Coronary artery (tissue), 2 donors: Measurements from ENCODE around the gene MYO7B.

Experiments
- DNase-seq: peaks from one replicate; pipeline ENCODE4 v3.0.0-alpha.2; 2017; ENCODE audit warnings: low spot score
- H3K27ac ChIP-seq, 2 donors: fragments of 200-600 bp; sonication (generic); one replicate each; pipeline ENCODE4 v1.5.1; 2016 to 2019
- H3K4me3 ChIP-seq: fragments of 200-600 bp; sonication (generic); 2 replicates; pipeline ENCODE4 v1.5.1; 2016; ENCODE audit warnings: mild to moderate bottlenecking, moderate library complexity
- TF ChIP-seq, protein P1 (sequence below): fragments of 200-600 bp; sonication (generic); IDR thresholded peaks from one replicate; pipeline ENCODE4 v1.5.1; 2019; ENCODE audit warnings: antibody characterized with exemption

The MYO7B gene

DNA sequence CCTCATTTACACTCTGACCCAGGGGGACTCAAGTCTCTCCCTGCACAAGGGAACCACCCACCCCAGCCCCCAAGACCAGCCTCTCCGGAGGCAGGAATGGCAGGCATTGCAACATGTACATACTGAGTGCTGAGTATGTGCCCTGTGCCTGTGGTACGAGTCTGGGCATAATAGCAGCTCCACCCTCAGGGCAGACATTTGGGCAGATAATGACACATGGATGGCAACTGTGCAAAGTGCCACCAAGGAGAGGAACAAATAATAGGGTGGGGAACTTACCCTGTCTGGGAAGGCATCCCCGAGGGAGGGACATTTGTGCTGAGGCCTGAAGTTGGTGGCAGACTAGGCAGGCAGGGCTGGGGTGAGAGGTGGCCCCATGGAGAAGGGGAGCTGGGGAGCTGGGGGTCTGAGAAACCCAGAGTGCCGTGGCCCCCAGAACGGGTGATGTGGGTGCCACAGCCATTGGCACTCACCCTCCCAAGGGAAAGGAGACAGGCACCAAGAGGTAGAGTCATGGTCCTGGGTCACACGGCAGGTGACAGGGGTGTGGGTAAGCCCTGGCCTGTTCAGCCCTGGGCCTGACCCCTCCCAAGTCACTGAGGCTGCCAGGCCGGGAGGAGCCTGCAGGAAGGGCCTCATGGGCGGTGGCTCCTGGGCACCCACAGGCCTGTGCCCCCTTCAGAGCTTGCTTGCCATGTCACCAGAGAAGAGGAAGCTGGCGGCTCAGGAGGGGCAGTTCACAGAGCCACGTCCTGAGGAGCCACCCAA is 94.8 kb downstream of the MYO7B start:
- TF ChIP-seq, protein P1, sequence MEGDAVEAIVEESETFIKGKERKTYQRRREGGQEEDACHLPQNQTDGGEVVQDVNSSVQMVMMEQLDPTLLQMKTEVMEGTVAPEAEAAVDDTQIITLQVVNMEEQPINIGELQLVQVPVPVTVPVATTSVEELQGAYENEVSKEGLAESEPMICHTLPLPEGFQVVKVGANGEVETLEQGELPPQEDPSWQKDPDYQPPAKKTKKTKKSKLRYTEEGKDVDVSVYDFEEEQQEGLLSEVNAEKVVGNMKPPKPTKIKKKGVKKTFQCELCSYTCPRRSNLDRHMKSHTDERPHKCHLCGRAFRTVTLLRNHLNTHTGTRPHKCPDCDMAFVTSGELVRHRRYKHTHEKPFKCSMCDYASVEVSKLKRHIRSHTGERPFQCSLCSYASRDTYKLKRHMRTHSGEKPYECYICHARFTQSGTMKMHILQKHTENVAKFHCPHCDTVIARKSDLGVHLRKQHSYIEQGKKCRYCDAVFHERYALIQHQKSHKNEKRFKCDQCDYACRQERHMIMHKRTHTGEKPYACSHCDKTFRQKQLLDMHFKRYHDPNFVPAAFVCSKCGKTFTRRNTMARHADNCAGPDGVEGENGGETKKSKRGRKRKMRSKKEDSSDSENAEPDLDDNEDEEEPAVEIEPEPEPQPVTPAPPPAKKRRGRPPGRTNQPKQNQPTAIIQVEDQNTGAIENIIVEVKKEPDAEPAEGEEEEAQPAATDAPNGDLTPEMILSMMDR = no peak
- no peak for DNase-seq
- H3K4me3 ChIP-seq = no peak overlapping the region
- no peak overlapping the region for H3K27ac ChIP-seq

DNA sequence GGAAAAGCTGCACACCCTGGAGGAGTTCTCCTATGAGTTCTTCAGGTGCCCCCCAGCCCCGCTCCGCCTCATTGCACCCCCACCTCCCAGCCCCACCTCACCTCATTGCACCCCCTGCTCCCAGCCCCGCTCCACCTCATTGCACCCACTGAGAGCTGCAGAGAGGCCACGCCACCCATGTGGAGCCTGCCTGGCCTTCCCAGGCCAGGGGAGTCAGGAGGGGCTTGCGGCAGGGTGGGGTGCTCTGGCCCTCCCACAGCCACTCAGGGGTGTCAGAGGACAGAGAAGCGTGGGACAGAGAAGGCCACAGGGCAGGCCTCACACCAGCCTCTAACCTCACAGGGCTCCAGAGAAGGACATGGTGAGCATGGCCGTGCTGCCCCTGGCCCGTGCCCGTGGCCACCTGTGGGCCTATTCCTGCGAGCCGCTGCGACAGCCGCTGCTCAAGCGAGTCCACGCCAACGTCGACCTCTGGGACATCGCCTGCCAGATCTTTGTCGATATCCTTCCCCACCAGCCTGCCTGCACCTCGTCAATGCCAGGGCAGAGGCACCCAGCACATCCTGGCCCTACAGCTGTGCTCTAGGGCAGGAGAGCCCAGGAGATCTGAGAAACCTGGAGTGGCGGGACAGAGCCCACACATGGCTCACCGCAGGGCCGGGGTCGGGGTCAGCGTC is 95.5 kb downstream of the MYO7B start:
- Histone ChIP-seq H3K27ac (no peak overlapping the region), H3K4me3 (no peak overlapping the region)
- TF ChIP-seq, protein P1 = no peak
- DNase-seq = no peak

DNA sequence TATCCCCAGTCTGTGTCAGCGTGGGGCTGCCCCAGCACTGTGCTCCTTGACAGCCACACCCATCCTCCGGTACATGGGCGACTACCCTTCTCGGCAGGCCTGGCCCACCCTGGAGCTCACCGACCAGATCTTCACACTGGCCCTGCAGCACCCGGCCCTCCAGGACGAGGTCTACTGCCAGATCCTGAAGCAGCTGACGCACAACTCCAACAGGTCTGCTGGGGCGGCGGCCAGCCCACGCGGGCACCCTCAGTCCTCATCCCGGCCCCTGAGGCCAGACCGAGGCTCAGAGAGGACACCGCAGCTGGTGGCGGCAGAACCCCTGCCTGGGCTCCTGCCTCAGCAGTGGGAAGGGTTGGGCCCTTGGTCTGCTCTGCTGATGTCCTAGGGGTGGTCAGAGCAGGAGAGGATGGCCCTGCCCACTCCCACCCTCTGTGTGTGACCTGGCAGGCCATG is 96.1 kb downstream of the MYO7B start:
- Histone ChIP-seq H3K4me3 (no peak overlapping the region), H3K27ac (no peak overlapping the region)
- DNase-seq = no peak
- TF ChIP-seq, protein P1 = no peak

DNA sequence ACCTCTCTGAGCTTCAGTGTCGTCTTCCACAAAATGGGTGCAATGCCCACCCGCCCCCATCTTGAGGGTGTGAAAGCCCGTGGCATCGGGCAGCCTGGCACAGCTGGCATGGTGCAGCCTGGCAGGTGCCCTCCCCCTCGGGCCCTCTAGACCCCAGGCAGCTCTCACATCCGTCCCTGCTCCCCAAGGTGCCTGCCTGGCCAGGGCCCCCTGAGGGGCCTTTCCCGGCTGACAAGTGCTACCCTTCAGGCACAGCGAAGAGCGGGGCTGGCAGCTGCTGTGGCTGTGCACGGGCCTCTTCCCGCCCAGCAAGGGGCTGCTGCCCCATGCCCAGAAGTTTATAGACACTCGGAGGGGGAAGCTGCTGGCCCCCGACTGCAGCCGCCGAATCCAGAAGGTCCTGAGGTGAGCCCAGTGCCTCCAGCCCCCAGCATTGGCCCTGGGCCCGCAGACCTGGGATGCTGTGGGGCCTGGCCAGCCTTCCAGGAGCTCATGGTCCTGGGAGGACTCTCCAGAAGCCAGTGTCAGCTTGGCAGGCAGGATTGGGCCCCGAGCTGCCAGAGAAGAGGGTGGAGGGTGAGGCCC is 96.6 kb downstream of the MYO7B start:
- no peak for DNase-seq
- no peak overlapping the region for H3K27ac ChIP-seq
- no peak overlapping the region for H3K4me3 ChIP-seq
- TF ChIP-seq, protein P1 = no peak

DNA sequence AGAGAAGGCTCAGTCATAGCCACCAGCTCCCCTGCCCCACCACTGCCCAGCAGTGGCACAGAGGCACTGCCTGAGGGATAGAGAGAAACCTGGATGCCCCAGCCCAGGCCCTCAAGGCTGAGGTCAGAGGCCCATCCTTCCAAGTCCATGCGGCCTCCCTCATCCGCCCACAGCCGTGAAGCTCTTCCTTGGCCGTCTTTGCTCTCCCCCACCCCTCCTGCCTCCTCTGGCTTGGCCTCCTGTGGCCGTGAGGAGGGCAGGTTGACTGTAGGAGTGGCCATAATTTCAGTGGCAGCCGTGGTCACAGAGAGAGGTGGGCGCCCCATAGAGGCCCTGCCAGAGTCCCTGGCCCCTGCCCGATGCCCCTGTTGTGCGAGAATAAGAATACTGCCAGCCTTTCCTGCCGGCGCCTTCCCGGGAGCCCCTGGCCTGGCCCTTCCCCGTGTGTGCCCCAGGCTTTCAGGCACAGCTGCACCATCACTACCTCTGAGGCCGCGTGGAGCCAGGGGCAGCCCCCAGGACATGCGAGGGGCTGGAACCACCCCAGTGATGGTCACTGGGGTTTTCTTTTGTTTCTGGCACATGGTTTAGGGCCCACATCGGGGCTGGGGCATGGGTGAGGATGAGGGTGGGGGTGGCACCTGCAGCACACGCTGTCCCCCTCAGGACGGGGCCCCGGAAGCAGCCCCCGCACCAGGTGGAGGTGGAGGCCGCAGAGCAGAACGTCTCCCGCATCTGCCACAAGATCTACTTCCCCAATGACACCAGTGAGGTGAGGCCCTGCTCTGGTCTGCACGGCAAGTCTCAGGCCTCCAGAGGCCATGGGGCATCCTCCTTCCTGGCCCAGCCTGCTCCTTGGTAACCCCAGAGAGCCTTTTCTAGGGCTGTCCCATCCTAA is 97.4 kb downstream of the MYO7B start:
- no peak for DNase-seq
- TF ChIP-seq, protein P1 = no peak
- Histone ChIP-seq H3K27ac (peak overlapping the region in 1 of 2 donors; percentile 54), H3K4me3 (no peak overlapping the region)

DNA sequence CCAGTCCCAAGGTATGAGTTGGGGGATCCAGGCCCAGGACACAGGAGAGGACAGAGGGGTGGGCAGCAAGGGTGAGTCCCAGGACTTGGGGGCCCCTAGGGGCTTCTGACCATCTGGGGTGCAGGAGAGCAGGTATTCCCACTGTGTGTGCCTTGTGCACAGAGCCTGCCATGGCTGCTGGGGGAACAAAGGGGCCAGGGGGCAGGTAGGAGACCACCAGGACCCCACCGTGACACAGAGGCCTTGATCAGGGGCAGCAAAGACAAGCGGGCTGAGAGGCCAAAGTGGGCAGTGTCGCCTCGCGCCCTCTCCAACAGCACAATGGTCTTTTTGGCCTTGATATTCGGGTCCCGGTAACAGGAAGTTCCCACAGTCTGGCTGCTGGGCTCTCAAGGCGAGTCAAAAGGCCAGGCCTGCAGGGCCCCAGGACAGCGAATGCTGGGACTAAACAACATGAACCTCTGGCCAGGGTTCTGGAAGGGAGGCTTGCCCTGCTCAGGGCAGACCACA is 98.1 kb downstream of the MYO7B start:
- TF ChIP-seq, protein P1 = no peak
- Histone ChIP-seq H3K27ac (peak overlapping the region in 1 of 2 donors; percentile 54), H3K4me3 (no peak overlapping the region)
- no peak for DNase-seq
